H1 (cell line): Measurements from ENCODE around the gene ZBTB24. TPM values are rescaled to one million over a fixed set of nuclear protein-coding genes. Genes with fewer than 3 reads are reported as not detected.

Experiments used
- CTCF ChIA-PET: fragments of 300-600 bp; sonication (Branson Sonifier 250); formaldehyde crosslinking; loops from one replicate; lab custom pipeline; 2021; ENCODE audit not compliant: partially characterized antibody; lab: Charles Lee
- POLR2A ChIA-PET: fragments of 300-600 bp; sonication (Branson Sonifier 250); formaldehyde crosslinking; loops from one replicate; lab custom pipeline; 2021; ENCODE audit warnings: inconsistent platforms; ENCODE audit not compliant: partially characterized antibody; lab: Charles Lee
- DNase-seq, 2 experiments: peaks; one replicate each; pipeline versions ENCODE4 v3.0.0 to v3.0.0-alpha.2; 2010 to 2022; ENCODE audit warnings: low spot score in 2 of 2, low read depth in 1 of 2, mixed read lengths in 1 of 2
- FAIRE-seq: peaks from 2 replicates; lab custom pipeline; 2011; peaks lifted over from hg19 to GRCh38; lab: Jason Lieb, UNC
- H2AFZ ChIP-seq: 2 replicates; pipeline ENCODE4 v1.8.1; 2012; ENCODE audit warnings: low read length, inconsistent platforms
- H2AK5ac ChIP-seq: 2 replicates; pipeline ENCODE4 v1.6.1; 2013; ENCODE audit warnings: low read depth, low read length
- H2BK120ac ChIP-seq: replicated peaks from 2 replicates; pipeline ENCODE3; 2013; ENCODE audit warnings: low read depth, low read length, inconsistent platforms
- H2BK12ac ChIP-seq: 2 replicates; pipeline ENCODE4 v1.6.1; 2013; ENCODE audit warnings: low read depth, low read length
- H2BK15ac ChIP-seq: 2 replicates; pipeline ENCODE4 v1.6.1; 2013; ENCODE audit warnings: low read length
- H2BK20ac ChIP-seq: 2 replicates; pipeline ENCODE4 v1.6.1; 2013; ENCODE audit warnings: low read length
- H2BK5ac ChIP-seq: 2 replicates; pipeline ENCODE4 v1.6.1; 2013; ENCODE audit warnings: low read depth, low read length
- H3K14ac ChIP-seq: 2 replicates; pipeline ENCODE4 v1.6.1; 2013; ENCODE audit warnings: inconsistent platforms; ENCODE audit not compliant: insufficient read length
- H3K18ac ChIP-seq: 2 replicates; pipeline ENCODE4 v1.6.1; 2013; ENCODE audit warnings: low read length; ENCODE audit errors: extremely low read depth
- H3K23ac ChIP-seq: 2 replicates; pipeline ENCODE4 v1.6.1; 2013; ENCODE audit warnings: inconsistent platforms; ENCODE audit not compliant: insufficient read length
- H3K23me2 ChIP-seq: 2 replicates; pipeline ENCODE4 v1.6.1; 2013; ENCODE audit warnings: low read depth, low read length
- H3K27ac ChIP-seq: 2 replicates; pipeline ENCODE4 v1.6.1; 2011; ENCODE audit warnings: low read depth, low read length, inconsistent platforms
- H3K27me3 ChIP-seq, 4 experiments: replicated peaks in 1 of 4; 1 replicate in 1 of 4; 2 replicates in 3 of 4; pipeline versions ENCODE4 v1.6.1 to v1.8.1; 2011 to 2013; ENCODE audit warnings: low read length in 3 of 4, mild to moderate bottlenecking in 3 of 4, inconsistent platforms in 2 of 4, mixed read lengths in 2 of 4, moderate library complexity in 1 of 4; ENCODE audit not compliant: control insufficient read depth in 3 of 4, insufficient read depth in 3 of 4; ENCODE audit errors: extremely low read depth in 1 of 4
- H3K36me3 ChIP-seq, 4 experiments: 2 replicates each; pipeline versions ENCODE4 v1.6.1 to v1.8.1; 2011 to 2013; ENCODE audit warnings: mild to moderate bottlenecking in 4 of 4, low read length in 3 of 4, moderate library complexity in 2 of 4, control low read depth in 1 of 4, inconsistent platforms in 1 of 4; ENCODE audit not compliant: insufficient read depth in 4 of 4, control insufficient read depth in 2 of 4
- H3K4ac ChIP-seq: replicated peaks from 2 replicates; pipeline ENCODE3; 2013; ENCODE audit warnings: low read length, low read depth, mixed read lengths, inconsistent platforms; ENCODE audit not compliant: insufficient read length
- H3K4me1 ChIP-seq, 4 experiments: replicated peaks in 1 of 4; 1 replicate in 1 of 4; 2 replicates in 3 of 4; pipeline versions ENCODE4 v1.6.1 to v1.8.1; 2011 to 2013; ENCODE audit warnings: low read length in 3 of 4, inconsistent platforms in 2 of 4, mixed read lengths in 1 of 4; ENCODE audit not compliant: insufficient read depth in 4 of 4, control insufficient read depth in 3 of 4
- H3K4me2 ChIP-seq, 2 experiments: 2 replicates each; pipeline versions ENCODE4 v1.6.1 to v1.8.1; 2011 to 2013; ENCODE audit warnings: low read depth in 2 of 2, low read length in 2 of 2, control low read depth in 1 of 2, inconsistent platforms in 1 of 2, mild to moderate bottlenecking in 1 of 2; ENCODE audit not compliant: insufficient read depth in 1 of 2
- H3K4me3 ChIP-seq, 4 experiments: fragments of 200-600, 300-600 bp in 1 of 4; sonication (generic), shearing (Covaris generic), sonication (Bioruptor Twin) in 1 of 4; 2 replicates each; pipeline versions ENCODE4 v1.5.1 to v1.8.1; 2011 to 2016; ENCODE audit warnings: low read length in 4 of 4, low read depth in 3 of 4, control low read depth in 2 of 4, inconsistent platforms in 2 of 4, mild to moderate bottlenecking in 2 of 4, mixed read lengths in 1 of 4, moderate library complexity in 1 of 4; ENCODE audit not compliant: insufficient read depth in 2 of 4; ENCODE audit errors: extremely low read depth in 1 of 4
- H3K56ac ChIP-seq: replicated peaks from 2 replicates; pipeline ENCODE3; 2013; ENCODE audit warnings: low read depth, mild to moderate bottlenecking, mixed read lengths, low read length, inconsistent platforms; ENCODE audit not compliant: insufficient read length
- H3K79me1 ChIP-seq: 2 replicates; pipeline ENCODE4 v1.6.1; 2013; ENCODE audit warnings: low read depth, low read length, control low read depth
- H3K79me2 ChIP-seq, 2 experiments: 2 replicates each; pipeline versions ENCODE4 v1.6.1 to v1.8.1; 2012 to 2013; ENCODE audit warnings: low read length in 2 of 2, mild to moderate bottlenecking in 2 of 2, inconsistent platforms in 1 of 2; ENCODE audit not compliant: insufficient read depth in 2 of 2, control insufficient read depth in 1 of 2
- H3K9ac ChIP-seq, 4 experiments: replicated peaks in 1 of 4; 1 replicate in 1 of 4; 2 replicates in 3 of 4; pipeline versions ENCODE4 v1.6.1 to v1.8.1; 2011 to 2013; ENCODE audit warnings: low read depth in 3 of 4, low read length in 3 of 4, control low read depth in 2 of 4, mild to moderate bottlenecking in 2 of 4, moderate library complexity in 2 of 4, inconsistent platforms in 1 of 4; ENCODE audit errors: extremely low read depth in 1 of 4
- H3K9me3 ChIP-seq, 2 experiments: 2 replicates each; pipeline versions ENCODE4 v1.6.1 to v1.8.1; 2012 to 2013; ENCODE audit warnings: mild to moderate bottlenecking in 2 of 2, moderate library complexity in 2 of 2, control low read depth in 1 of 2, inconsistent platforms in 1 of 2, low read depth in 1 of 2, low read length in 1 of 2, mixed read lengths in 1 of 2; ENCODE audit not compliant: insufficient read depth in 2 of 2
- H4K20me1 ChIP-seq, 2 experiments: replicated peaks in 1 of 2; 2 replicates each; pipeline versions ENCODE3 to v1.8.1; 2011 to 2013; ENCODE audit warnings: inconsistent platforms in 2 of 2, low read length in 2 of 2, mild to moderate bottlenecking in 1 of 2; ENCODE audit not compliant: insufficient read depth in 2 of 2, control insufficient read depth in 1 of 2
- H4K5ac ChIP-seq: 2 replicates; pipeline ENCODE4 v1.6.1; 2013; ENCODE audit warnings: low read length, low read depth, mixed read lengths, inconsistent platforms; ENCODE audit not compliant: insufficient read length
- H4K8ac ChIP-seq: 2 replicates; pipeline ENCODE4 v1.8.0; 2013; ENCODE audit warnings: mild to moderate bottlenecking, moderate library complexity, low read length, inconsistent platforms; ENCODE audit not compliant: insufficient read depth; ENCODE audit errors: extremely low read depth
- H4K91ac ChIP-seq: replicated peaks from 2 replicates; pipeline ENCODE3; 2013; ENCODE audit warnings: low read length, mixed read lengths, inconsistent platforms; ENCODE audit not compliant: insufficient read length
- E2F6 ChIP-seq: IDR thresholded peaks from 2 replicates; pipeline ENCODE4 v1.6.1; 2012; ENCODE audit warnings: inconsistent platforms
- EP300 ChIP-seq, 2 experiments: IDR thresholded peaks; 1 replicate in 1 of 2; 2 replicates in 1 of 2; pipeline ENCODE4 v1.6.1; 2011 to 2012; ENCODE audit warnings: low read depth in 2 of 2, low read length in 2 of 2, mild to moderate bottlenecking in 2 of 2, borderline replicate concordance in 1 of 2, inconsistent platforms in 1 of 2, moderate library complexity in 1 of 2
- GABPA ChIP-seq: IDR thresholded peaks from 2 replicates; pipeline ENCODE4 v1.6.1; 2011; ENCODE audit warnings: mild to moderate bottlenecking, low read length, moderate library complexity, borderline replicate concordance; ENCODE audit not compliant: insufficient read depth
- KDM5A ChIP-seq: fragments of 200-600 bp; IDR thresholded peaks from 2 replicates; pipeline ENCODE4 v1.7.1; 2012; ENCODE audit warnings: mild to moderate bottlenecking, low read length, inconsistent platforms, mixed read lengths
- NRF1 ChIP-seq: IDR thresholded peaks from 2 replicates; pipeline ENCODE4 v1.6.1; 2011; ENCODE audit warnings: mild to moderate bottlenecking, low read depth, low read length, improper control_type of control experiment
- SP1 ChIP-seq: IDR thresholded peaks from 2 replicates; pipeline ENCODE4 v1.6.1; 2011; ENCODE audit warnings: low read depth, low read length
- SP2 ChIP-seq: IDR thresholded peaks from 2 replicates; pipeline ENCODE4 v1.6.1; 2012; ENCODE audit warnings: mild to moderate bottlenecking, low read length, inconsistent platforms
- TBP ChIP-seq: IDR thresholded peaks from 2 replicates; pipeline ENCODE4 v1.6.1; 2011; ENCODE audit warnings: low read depth, low read length, improper control_type of control experiment
- ZNF274 ChIP-seq: IDR thresholded peaks from 2 replicates; pipeline ENCODE4 v1.7.0; 2012; ENCODE audit warnings: low read length, borderline replicate concordance; ENCODE audit errors: extremely low read depth
- WGBS, 2 experiments: shearing (Covaris generic) in 1 of 2; methylation state at CpG; one replicate each; pipeline versions ENCODE4 v1.1.6 to v1.1.7; 2013 to 2015; ENCODE audit warnings: low lambda C conversion rate in 2 of 2, mixed read lengths in 2 of 2, inconsistent platforms in 1 of 2, low coverage in 1 of 2, missing lambda C conversion rate in 1 of 2; ENCODE audit not compliant: insufficient replicate concordance in 2 of 2, insufficient coverage in 1 of 2, insufficient read length in 1 of 2; ENCODE audit errors: extremely low coverage in 1 of 2, missing lambda C conversion rate in 1 of 2; 5-methylcytosine and 5-hydroxymethylcytosine counted together
- polyA plus RNA-seq, 7 experiments: library from polyadenylated mRNA; depleted of rRNA in 3 of 7; stranded (reverse) in 5 of 7; unstranded in 2 of 7; fragments of >200 nt in 5 of 7; fragments of 200-250 nt in 2 of 7; gene quantifications; 1 replicate in 5 of 7; 2 replicates in 1 of 7; 4 replicates in 1 of 7; pipeline versions ENCODE4 v1.2.1 to v1.2.3, GENCODE V29; 2011 to 2013; ENCODE audit warnings: missing spikeins in 2 of 7, mixed read lengths in 2 of 7
- total RNA-seq: library from RNA; stranded (reverse); fragmentation: NEBNext Ultra II Directional; extraction: Animal tissue kit (Norgen Biotek cat#: 25700); gene quantifications from 2 replicates; pipeline ENCODE4 v1.2.1, GENCODE V29; 2021
- TF ChIP-seq, protein P1 (sequence below): IDR thresholded peaks from 2 replicates; pipeline ENCODE4 v1.6.1; 2011; ENCODE audit warnings: low read length, improper control_type of control experiment

The ZBTB24 gene
- total and polyA plus RNA-seq, 2 of the 8 experiments (the other 6 are each of a cell fraction or from before 2014, with no cell fraction given), result 7.5 to 21.0 TPM

- Histone ChIP-seq H3K4me1 (peaks cover 5 to 15% (median 7%) of the 10 kb centered on the region in 4 experiments; a peak in 6 of 7 replicates), H2AK5ac (no peak overlapping the region), H2BK120ac (no peak overlapping the region), H4K91ac (no peak overlapping the region), H4K20me1 (peaks cover 2 to 11% of the 10 kb centered on the region in 2 experiments), H3K27me3 (no peaks in the 10 kb centered on the region), H3K56ac (no peak overlapping the region), H3K79me1 (peaks cover 7% of the 10 kb centered on the region), H3K4me2 (peak overlapping the region; percentile 65 to 72), H3K9me3 (no peaks in the 10 kb centered on the region), H2BK12ac (no peak overlapping the region), H3K79me2 (peaks cover 20 to 64% of the 10 kb centered on the region in 2 experiments), H4K5ac (no peak overlapping the region), H3K36me3 (peaks cover 7 to 43% (median 26%) of the 10 kb centered on the region in 4 experiments), H3K9ac (no peak overlapping the region; a peak in 1 of 7 replicates), H2BK20ac (no peak overlapping the region), H3K27ac (no peak overlapping the region), H2BK15ac (no peak overlapping the region), H4K8ac (no peak overlapping the region), H3K23me2 (peaks cover 7% of the 10 kb centered on the region; the same call in 1 of the 2 replicates), H3K4me3 (peak overlapping the region in 2 of 4 experiments; percentile 9 to 49; a peak in 3 of 8 replicates), H2BK5ac (no peak overlapping the region), H3K23ac (no peak overlapping the region), H3K18ac (no peak overlapping the region), H2AFZ (no peak overlapping the region), H3K4ac (no peak overlapping the region), H3K14ac (no peak overlapping the region)
- ChIA-PET CTCF (interaction anchor here (0.8 to 2.5 kb wide), 9 partner anchors 10 to 559 kb away, joined by 3 to 9 read pairs (median 4); no protein-coding TSS in a partner anchor), POLR2A (interaction anchor here (1.5 to 2.5 kb wide), 3 partner anchors 20 to 39 kb away, joined by 3 to 10 read pairs (median 4); no protein-coding TSS in a partner anchor)
- FAIRE-seq (no peak), DNase-seq (no peak)
- WGBS, 2 experiments, result 96% methylated on average over 7 of the region's 7 CpGs; no CpG with 5 or more reads in 1 of the 2 experiments
- TF ChIP-seq TBP (no peak), ZNF274 (no peak), SP2 (no peak), GABPA (no peak), E2F6 (no peak), SP1 (no peak), NRF1 (no peak), EP300 (IDR thresholded peaks at IDR 0.05; ENCODE audit: borderline replicate concordance in 1 of 2, low read depth in 2 of 2, low read length in 2 of 2) (no peak), KDM5A (no peak)
- TF ChIP-seq, protein P1, sequence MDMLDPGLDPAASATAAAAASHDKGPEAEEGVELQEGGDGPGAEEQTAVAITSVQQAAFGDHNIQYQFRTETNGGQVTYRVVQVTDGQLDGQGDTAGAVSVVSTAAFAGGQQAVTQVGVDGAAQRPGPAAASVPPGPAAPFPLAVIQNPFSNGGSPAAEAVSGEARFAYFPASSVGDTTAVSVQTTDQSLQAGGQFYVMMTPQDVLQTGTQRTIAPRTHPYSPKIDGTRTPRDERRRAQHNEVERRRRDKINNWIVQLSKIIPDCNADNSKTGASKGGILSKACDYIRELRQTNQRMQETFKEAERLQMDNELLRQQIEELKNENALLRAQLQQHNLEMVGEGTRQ, result no peak
Observed at GRCh38 chr6:109480993-109481480, 2.0 kb downstream of the ZBTB24 start.
